ENCODE measurements around the gene NRAP. TPM values are rescaled to one million over a fixed set of nuclear protein-coding genes. Genes with fewer than 3 reads are reported as not detected.

Gene NRAP
- total and polyA plus RNA-seq, 10 of the 15 experiments (the other 5 are each of a cell fraction or from before 2014, with no cell fraction given), result not detected

- TF ChIP-seq REST (IDR thresholded peaks at IDR 0.05; ENCODE audit: low read depth, low read length) (no peak), CBX5 (IDR thresholded peaks at IDR 0.05; ENCODE audit: low read depth) (no peak), SRF (IDR thresholded peaks at IDR 0.05; ENCODE audit: low read depth in 2 of 2, low read length in 2 of 2) (no peak), EP300 (IDR thresholded peaks at IDR 0.05; ENCODE audit: borderline replicate concordance in 1 of 2, control insufficient read depth in 1 of 2, low read depth in 2 of 2, low read length in 2 of 2) (no peak), KAT2A (conservative IDR thresholded peaks at IDR 0.05; ENCODE audit: control insufficient read depth, low read depth, low read length) (no peak), STAT1 (conservative IDR thresholded peaks at IDR 0.05) (no peak), PBX3 (IDR thresholded peaks at IDR 0.05; ENCODE audit: insufficient replicate concordance, low read depth, low read length) (no peak), CBX3 (IDR thresholded peaks at IDR 0.05; ENCODE audit: borderline replicate concordance, low read depth) (no peak), ASH2L (IDR thresholded peaks at IDR 0.05; ENCODE audit: borderline replicate concordance, low read depth) (no peak), MLLT1 (IDR thresholded peaks at IDR 0.05) (no peak), HDAC6 (IDR thresholded peaks at IDR 0.05; ENCODE audit: unreplicated experiment) (no peak), SIX5 (IDR thresholded peaks at IDR 0.05; ENCODE audit: low read depth, low read length, severe bottlenecking) (no peak), TCF12 (IDR thresholded peaks at IDR 0.05; ENCODE audit: low read depth, low read length) (no peak), RELB (IDR thresholded peaks at IDR 0.05; ENCODE audit: low read depth) (no peak), MEF2B (IDR thresholded peaks at IDR 0.05; ENCODE audit: partially characterized antibody, poor library complexity, severe bottlenecking) (no peak), HCFC1 (IDR thresholded peaks at IDR 0.05; ENCODE audit: low read length) (no peak)
These were observed 111.8 kb downstream of the NRAP start (continued) for GRCh38 chr10:113552014-113552413.

Measured in GM12878 (cell line).